GM18502 (cell line): ENCODE data around the gene CFAP90.
A peak's percentile ranks its signal among the peaks of the same experiment; 100 is the strongest.

Source experiments
- ATAC-seq: cut with Tn5 transposase; IDR thresholded peaks from one replicate; pipeline ENCODE4 v1.9.1; 2021; ENCODE audit warnings: mild to moderate bottlenecking; ENCODE audit not compliant: unreplicated experiment, poor library complexity

The CFAP90 gene, protein sequence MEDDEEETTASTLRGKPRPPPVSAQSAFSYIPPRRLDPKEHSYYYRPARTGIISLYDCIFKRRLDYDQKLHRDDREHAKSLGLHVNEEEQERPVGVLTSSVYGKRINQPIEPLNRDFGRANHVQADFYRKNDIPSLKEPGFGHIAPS

DNA sequence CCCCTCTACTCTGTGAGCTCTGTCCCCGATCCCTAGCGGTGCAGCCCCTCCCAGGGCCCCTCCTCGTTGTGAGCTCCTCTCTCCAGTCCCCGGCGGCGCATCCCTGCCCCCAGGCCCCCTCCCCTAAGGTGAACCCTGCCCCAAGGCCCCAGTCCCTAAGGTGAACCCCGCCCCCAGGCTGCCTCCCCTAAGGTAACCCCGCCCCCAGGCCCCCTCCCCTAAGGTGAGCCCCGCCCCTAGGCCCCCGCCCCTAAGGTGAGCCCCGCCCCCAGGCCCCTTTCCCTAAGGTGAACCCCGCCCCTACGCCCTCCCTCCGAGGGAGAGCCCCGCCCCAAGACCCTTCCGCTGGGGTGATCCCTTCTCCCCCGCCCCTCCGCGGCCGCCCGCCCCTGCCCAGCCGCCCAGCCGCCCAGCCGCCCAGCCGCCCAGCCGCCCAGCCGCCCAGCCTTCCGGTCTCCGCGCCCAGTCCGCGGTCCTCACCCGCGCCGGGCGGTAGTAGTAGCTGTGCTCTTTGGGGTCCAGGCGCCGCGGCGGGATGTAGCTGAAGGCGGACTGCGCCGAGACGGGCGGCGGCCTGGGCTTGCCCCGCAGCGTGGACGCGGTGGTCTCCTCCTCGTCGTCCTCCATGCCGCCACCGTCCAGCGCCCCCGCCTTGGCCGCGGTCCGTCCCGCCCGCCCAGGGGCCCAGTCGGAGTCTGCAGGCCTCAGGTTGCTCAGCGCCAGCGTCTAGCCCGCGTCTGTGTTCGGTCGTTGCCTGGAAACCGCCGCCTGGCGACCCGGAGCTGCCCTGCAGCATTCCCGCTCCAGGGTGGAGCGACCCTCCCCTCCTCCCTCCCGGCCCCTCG, at the start of gene CFAP90:
CFAP90 (minus strand) TSS at position 739 of the 845 bp plus-strand sequence; CDS start at position 627, 112 bp downstream.
- ATAC-seq: peak; percentile 43

DNA sequence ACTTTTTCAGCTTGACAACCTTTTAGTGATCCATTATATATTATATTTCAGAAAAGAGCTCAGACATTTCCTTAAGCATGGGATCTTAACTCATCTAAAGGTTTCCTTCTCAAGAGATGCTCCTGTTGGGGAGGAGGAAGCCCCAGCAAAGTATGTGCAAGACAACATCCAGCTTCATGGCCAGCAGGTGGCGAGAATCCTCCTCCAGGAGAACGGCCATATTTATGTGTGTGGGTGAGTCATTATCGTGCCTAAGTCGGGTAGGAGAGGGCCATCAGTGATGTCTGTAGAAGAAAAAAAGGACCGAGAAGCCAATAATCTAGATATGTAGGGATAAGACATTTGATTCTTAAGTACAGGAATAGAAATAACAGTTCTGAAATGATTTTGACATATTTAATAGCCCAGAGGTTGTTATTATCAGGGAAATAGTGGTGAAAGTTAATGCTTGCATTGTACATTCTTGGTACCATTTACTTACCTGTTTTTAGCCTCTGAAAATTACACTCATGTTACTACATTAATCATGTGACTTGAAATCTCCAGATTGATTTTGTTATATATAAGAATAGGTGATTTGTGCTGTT, 46.2 kb upstream of the CFAP90 start:
- no peak for ATAC-seq

DNA sequence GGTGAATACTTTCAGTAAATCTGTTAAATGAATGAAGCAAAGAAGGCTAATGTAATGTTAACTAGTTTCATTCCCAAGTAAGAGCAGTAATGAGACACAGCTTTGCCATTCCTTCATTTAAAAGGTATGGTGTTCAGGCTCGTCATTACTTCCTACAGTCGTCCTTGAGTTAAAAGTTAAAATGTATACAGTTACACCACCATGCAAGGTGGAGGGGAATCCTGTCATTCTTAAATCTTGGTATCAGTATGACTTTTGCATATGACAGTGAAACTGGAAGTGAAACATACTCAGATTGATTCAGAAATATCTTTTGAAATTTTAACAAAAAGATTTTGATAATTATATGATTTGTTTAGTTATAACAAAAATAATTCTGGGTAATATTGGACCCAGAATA, 43.9 kb upstream of the CFAP90 start:
- ATAC-seq: peak; percentile 99

DNA sequence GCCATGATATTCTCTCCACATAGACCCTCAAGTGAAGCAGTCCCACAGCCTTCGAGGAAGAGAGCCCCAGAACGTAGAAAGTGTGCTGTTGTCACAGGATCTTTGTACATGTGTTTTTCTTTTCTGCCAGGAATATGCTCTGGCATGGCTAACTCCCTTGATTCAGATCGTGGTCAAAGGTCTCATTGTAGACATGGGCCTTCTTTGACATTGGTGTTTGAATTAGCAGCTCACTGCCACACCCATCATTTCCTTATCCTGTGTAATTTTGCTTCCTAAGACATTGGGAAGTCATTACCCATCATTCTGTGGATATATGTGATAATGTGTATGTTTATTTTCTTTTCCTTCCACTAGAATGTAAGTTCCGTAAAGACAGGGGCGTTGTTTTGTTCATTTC, 43.5 kb upstream of the CFAP90 start:
- ATAC-seq: no peak

DNA sequence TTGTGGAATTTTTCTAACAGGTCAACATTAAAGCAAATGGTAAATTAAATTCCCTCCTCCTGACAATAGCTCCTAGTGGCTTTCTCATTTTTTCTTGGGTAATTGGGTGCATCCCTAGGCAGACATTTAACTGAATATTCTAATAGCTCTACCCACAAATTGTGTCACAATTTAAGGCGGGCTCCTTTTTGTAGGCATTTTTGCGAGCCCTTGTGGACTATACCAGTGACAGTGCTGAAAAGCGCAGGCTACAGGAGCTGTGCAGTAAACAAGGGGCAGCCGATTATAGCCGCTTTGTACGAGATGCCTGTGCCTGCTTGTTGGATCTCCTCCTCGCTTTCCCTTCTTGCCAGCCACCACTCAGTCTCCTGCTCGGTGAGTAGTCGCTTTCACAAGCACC, 38.0 kb upstream of the CFAP90 start:
- ATAC-seq: no peak

DNA sequence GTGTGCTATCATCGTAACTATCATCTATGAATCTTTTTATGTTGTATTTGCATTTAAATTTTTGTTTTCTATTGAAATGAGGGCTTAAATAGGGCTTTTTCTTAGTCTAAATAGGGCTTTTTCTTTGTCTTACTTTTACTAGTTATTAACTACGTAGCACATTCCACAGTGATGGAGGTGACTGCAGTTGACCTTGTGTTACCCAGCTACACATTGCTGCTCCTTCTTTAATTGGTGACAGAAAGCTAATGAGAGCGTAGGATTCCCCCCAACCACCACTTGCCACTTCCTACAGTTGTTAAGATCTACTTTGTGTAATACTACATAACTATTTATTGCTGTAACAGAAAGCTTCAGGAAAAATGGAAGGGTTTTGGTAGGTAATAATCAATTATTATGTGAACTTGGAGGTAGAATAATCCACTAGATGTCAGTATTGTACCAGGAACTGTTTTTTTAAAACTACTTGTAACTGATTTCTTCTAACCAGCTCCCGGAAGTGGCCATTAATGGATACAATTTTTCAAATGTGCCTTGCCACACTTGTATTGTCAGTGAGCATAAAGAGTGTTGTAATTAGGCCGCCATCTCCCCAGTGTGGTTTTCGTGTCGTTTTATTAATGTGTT, 36.0 kb upstream of the CFAP90 start:
- ATAC-seq: peak; percentile 68

DNA sequence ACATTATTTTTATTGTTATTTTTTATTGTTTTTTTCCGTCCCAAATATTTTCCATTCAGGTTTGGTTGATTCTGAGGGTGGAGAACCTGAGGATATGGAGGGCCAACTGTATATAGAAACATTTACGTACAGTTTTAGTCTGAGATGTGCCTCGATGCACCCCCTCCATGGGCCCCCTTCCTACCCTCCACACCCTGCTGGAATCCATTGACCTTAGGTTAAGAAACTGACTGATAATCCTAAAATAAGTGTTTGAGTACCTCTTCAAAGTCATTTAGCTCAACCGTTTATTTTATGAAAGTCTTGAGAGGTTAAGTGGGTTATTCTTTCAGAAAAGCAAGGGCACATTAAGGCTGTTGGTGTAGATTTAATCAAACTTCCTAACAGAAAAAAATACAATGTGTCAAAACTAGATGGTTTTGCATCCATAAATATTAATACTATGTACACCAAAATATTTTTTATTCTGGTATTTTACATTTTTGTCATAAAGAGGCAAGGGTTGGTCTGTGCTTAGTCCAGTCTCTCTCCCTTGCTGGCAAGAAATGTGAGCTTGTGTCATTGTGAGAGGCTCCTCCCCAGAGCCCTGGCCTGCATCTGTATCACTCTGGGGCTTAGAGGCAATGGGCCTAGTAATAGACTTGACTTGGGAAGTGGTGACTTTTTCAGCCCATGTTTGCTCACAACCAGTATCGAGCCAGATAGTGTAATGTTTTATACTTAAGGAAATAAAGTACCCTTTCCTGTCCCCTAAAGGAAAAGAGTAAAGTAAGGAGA, 33.7 kb upstream of the CFAP90 start:
- ATAC-seq: no peak

DNA sequence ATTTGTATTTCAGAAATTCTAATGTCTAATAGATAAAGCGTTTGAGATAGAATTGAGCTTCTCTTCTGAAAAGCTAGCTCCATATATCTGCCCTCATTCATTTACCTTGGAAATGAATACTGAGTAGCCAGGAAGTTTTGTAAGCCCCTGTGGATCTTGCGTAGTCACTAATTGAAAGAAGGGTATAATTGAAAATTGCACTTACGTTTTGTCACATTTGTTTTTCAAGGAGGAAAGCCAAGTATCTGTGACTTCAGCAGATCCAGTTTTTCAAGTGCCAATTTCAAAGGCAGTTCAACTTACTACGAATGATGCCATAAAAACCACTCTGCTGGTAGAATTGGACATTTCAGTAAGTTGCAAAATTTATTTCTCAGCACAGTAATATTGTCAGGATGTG, 32.0 kb upstream of the CFAP90 start:
- ATAC-seq: no peak

DNA sequence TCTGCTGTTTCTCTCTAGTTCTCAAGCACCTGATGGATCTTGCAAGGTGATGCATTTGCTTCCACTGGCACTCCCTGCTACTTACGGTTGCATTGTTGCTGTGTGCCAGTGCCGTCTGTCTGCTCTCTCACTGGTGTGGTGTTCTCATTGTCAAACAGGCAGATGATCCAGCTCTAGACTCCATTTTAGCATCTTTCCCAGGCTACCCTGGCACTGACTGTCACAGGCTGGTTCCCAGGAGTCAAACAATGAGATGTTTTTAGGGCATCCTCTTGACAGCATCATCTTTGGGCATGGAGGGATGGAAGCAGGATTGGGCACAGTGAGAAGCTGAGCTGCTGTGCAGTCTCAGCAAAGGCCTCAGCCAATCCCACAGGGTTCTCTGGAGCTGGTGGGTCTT, 30.9 kb upstream of the CFAP90 start:
- no peak for ATAC-seq

DNA sequence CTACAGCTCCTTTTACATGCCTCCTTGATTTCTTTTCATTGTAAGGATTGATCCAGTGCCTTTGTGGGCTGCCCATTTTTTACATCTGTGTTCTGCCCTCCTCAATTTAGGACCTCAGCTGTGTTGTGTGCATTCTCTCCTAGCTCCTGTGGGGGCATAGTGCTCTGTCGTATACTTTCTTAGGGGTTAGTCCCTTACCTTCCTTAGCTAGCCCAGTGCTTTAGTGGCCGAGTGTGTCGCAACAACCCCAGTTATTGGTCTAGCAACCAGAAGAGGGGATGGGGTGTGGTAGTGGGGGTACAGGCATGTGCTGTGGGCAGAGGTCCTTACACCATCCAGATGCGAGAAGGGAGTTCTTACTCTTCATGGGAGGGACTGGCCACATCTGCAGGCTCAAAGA, 30.2 kb upstream of the CFAP90 start:
- no peak for ATAC-seq

DNA sequence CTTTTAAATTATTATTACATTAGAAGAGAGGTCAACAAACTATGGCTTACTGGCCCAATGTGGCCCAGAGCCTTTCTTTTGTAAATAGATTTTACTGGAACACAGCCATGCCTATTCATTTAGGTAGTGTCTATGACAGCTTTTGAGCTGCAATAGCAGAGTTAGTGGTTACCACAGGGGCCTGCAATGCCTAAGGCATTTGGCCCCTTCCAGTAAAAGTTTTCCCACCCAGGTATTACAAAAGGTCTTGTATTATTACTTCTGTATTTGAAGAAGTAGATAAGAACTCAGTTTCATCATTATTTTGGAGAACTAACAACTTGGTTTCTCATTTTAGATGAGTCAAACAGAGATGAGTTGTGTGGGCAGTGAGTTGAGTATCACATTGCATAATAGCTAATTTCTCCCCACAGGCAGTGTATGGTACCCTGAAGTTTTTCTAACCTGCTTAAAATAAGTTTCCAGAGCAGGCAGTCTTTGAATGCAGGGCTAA, 27.5 kb upstream of the CFAP90 start:
- ATAC-seq: peak; percentile 96

DNA sequence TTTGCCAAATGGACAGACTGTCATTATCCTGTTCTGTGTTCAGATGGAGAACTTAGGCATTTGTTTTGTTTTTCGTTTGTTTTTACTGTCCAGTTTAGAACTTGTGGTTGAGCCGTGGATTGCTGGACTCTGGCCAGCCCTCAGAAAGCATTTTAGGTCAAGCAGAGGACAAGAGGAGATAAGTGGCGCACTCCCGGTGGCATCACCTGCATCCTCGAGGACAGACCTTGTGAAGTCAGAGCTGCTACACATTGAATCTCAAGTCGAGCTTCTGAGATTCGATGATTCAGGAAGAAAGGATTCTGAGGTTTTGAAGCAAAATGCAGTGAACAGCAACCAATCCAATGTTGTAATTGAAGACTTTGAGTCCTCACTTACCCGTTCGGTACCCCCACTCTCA, 26.9 kb upstream of the CFAP90 start:
- ATAC-seq: no peak

DNA sequence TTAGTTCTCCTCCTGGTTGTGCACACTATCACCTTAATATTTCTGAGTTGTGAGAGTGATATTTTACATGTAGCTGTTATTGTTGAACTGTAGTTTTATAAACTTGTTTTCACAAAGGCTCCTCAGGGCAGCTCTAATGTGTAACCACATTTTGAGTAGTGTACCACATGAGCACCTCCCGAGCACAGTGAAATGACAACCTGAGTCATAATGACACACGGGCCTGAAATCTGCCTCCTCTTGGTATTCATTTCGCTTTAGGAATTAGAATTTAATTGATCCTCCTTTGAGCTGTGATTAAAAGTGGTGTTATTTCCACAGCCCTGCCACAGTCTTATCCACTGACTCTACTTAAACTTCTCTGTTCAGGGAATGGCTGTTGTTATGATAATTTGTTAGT, 25.9 kb upstream of the CFAP90 start:
- ATAC-seq: peak; percentile 73

DNA sequence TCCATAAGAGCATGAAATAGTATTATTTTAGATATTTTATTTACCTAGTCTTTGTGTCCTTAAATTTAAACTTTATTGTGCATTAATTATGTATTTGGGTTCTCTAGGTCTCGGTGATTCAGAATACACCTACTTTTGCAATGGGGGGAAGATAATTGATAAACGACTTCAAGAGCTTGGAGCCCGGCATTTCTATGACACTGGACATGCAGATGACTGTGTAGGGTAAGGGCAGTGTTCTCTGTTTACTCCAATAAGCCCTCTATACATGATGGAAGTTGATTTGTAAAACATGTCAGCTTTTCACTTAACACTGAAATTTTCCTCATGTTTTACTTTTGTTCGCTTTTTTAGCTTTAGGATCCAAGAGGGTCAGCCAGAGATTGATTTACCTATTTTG, 24.2 kb upstream of the CFAP90 start:
- ATAC-seq: no peak

DNA sequence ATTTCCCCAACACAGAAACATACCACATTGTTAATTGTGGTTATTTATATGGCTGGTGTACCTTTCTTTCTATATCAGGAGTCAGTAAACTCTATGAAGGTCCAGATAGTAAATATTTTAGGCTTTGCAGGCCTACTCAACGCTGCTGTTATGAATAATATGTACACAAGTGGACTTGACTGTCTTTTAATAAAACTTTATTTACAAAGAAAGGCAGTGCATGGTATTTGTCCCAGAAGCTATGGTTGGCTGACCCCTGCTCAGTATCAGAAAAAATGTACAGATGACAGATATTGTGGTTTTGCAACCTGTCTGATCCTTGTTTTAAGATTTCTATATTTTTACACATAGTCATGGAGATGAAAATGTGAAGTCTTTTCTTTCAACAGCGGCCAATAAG, 23.7 kb upstream of the CFAP90 start:
- no peak for ATAC-seq

DNA sequence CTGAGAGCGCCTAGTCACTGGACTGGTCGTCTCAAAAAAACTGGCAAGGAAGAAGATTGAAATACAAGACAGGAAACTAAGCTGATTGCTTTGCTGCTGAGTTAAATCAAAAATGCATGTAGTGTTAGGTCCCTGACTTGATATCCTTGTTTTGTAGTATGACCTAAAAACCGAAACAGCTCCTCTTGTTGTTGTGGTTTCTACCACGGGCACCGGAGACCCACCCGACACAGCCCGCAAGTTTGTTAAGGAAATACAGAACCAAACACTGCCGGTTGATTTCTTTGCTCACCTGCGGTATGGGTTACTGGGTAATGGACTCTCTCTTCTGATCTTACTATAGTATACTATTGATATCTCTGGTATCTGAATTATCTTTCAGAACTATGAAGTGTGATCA, 22.3 kb upstream of the CFAP90 start:
- no peak for ATAC-seq

DNA sequence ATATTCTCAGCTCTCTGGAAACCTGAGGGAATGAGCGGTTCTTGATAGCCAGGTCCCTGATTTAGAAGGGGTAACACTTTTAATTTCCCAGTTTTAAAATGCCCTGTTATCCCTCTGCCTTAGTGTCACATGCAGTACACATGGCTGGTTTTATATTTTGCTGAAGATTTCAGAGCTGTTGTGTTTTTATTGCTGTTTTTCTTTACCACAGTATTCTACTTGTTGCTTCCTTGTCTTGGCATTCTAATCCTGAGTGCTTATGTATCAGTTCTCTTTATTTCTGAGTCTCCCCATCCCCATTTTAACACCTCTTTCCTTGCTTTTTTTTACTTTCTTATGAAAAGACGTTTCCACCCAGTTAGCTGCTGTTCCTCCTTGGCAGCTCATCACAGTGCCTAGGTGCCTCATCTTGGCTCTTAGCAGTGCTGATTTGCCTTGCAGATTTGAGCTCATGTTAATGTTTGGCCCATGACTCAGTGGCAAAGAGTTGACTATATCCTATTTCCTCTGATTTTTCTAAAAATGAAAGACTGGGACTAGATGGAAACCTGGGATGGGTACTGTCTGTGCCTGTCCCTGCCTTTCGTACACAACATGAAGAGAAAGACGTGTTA, 21.7 kb upstream of the CFAP90 start:
- no peak for ATAC-seq

DNA sequence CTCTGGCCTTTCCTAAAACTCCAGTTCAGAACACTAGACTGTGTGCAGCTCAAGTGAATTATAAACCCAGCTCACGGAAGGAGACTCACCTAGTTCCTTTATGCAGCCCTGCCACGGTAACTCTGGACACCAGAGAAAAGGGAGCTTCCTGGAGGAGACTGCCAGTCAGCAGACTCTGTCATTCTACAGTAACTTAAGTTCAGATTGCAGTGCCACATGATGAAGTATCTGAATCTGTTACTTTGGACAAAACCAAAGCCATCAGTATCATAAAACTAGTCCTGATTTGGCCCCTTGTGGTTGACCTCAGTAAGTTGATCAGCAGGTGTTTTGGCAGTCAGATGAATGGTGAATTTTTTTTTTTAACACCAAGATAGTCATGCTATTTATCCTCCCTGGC, 20.7 kb upstream of the CFAP90 start:
- ATAC-seq: peak; percentile 17

DNA sequence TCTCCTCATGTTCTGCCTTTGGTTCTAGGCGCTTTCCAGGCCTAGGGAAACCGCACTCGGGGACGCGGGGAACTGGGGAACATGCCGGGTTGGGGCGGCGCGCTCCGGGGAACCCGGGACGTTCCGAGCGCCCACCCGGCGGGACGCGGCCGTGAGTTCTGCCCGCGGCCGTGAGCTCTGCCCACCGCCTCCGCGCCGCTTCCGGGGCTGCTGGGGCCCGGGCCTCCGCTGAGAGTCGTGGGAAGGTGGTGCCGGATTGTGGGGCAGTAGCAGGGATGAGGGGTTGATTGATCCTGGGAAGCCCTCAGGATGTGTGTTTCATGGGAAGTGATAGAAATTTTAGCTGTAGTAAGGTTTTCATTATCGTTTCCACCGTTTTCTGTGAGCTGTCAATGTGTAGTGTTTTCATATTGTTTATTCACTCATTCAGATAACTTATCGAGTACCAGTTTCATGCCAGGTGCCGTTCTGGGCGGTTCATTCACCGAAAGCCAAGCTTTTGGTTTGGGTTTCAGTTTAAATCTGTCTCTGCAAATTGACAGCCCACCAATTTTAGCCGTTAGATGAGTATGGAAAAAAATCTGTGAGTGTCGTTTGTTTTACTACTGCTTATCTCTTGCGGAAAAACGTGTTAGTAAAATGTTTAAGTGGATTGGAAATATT, 18.7 kb upstream of the CFAP90 start:
- peak; percentile 36 for ATAC-seq
